Activated naive CD4-positive, alpha-beta T cell treated with anti-CD3 and anti-CD28 coated beads, Interleukin-2, amount 10 ng/mL, durations not matched to agents 7 days and 5 days (primary cell): Measurements from ENCODE around the gene TBC1D14.
A peak's percentile ranks its signal among the peaks of the same experiment; 100 is the strongest.
"Not testable (repeated sequence)": the region's sequence is repeated elsewhere in the genome, so short reads cannot be mapped to it uniquely, and the experiment has no call there.

Source experiments
- CTCF ChIA-PET: fragments of 350-600 bp; sonication (Branson Sonifier 250); formaldehyde crosslinking; loops from one replicate; lab custom pipeline; 2021; ENCODE audit warnings: antibody characterized with exemption; lab: Charles Lee
- DNase-seq: peaks from one replicate; pipeline ENCODE4 v3.0.0-alpha.2; 2020
- H3K27ac Mint-ChIP-seq: one replicate; pipeline ENCODE4 v1.8.0; 2021; ENCODE audit warnings: mild to moderate bottlenecking, moderate library complexity, mixed read lengths
- H3K27me3 Mint-ChIP-seq: one replicate; pipeline ENCODE4 v1.8.0; 2021; ENCODE audit warnings: mild to moderate bottlenecking, mixed read lengths
- H3K36me3 Mint-ChIP-seq: one replicate; pipeline ENCODE4 v1.8.0; 2021; ENCODE audit warnings: mixed read lengths
- H3K4me1 Mint-ChIP-seq: one replicate; pipeline ENCODE4 v1.8.0; 2021; ENCODE audit warnings: mixed read lengths
- H3K4me3 Mint-ChIP-seq: one replicate; pipeline ENCODE4 v1.8.0; 2021; ENCODE audit warnings: mild to moderate bottlenecking, moderate library complexity, mixed read lengths
- H3K9me3 Mint-ChIP-seq: one replicate; pipeline ENCODE4 v1.8.0; 2021; ENCODE audit warnings: mixed read lengths

The TBC1D14 gene

DNA sequence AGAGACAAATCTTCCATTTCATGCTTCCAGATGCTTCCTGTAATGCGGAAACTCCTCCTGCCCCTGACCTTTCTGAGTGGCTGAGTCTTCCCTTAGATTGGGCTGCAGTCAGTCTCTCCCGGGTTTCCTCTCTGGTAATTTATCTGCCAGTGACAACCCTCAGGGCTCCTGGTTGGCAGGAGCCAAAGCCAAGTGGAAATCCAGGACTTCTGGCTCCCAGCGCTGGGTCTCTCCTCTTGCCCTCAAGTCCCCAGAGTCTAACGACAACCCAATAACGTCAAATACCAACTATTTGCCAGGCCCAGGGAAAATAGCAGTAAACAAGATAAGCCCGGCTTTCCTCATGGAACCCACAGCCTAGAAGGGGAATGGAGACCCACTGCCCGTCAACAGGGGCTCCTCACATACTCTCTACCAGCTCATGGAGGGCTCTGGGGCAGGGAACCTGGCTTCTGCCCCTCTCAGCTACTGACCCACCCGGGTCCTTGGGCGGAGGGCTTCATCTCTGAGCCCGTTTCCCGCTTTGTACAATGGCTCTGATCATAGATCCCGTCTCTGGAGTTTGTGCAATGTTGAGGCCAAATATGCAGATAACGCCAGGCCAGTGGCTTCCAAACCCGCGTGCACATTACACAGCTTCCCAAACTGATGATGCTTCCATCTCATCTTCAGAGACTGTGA is 1.1 kb upstream of the TBC1D14 start:
- DNase-seq = no peak
- Mint-ChIP-seq H3K36me3 (peaks cover 4% of the 10 kb centered on the region), H3K4me1 (peaks cover 64% of the 10 kb centered on the region), H3K27me3 (peaks cover 31% of the 10 kb centered on the region), H3K27ac (peak overlapping the region; percentile 85), H3K9me3 (no peaks in the 10 kb centered on the region), H3K4me3 (peak overlapping the region; percentile 86)
- CTCF ChIA-PET = interaction anchor here (0.8 to 3.5 kb wide), 12 partner anchors 8 to 192 kb away, joined by 3 to 21 read pairs (median 3); partner anchors contain the start of gene BLOC1S4

DNA sequence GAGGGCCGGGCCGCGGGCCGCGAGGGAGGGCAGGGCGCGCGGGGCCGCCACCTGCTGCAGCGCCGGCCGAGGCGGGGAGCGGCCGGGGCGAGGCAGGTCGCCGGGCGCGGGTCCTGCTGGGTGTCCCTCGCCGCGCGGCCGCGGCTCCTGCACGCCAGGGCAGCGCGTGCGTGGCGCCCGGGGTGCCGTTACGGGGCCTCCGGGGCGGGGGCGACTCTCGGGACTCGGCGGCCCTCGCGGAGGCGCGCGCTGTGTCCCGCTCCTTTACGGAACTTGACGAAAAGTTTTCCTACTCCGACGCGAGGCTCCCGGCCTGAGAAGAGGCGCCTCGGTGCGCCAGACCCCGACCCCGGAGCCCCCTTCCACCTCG is 329 bp downstream of the TBC1D14 start:
- peaks cover 31% of the 10 kb centered on the region for H3K27me3 Mint-ChIP-seq
- peak overlapping the region; percentile 90 for H3K4me3 Mint-ChIP-seq
- peak overlapping the region; percentile 89 for H3K27ac Mint-ChIP-seq
- peak; percentile 56 for DNase-seq
- H3K9me3 Mint-ChIP-seq = no peaks in the 10 kb centered on the region
- CTCF ChIA-PET = interaction anchor here (1.3 to 3.3 kb wide), 2 partner anchors 10 to 17 kb away, joined by 9 to 16 read pairs; no protein-coding TSS in a partner anchor
- H3K36me3 Mint-ChIP-seq = peaks cover 4% of the 10 kb centered on the region
- H3K4me1 Mint-ChIP-seq = peaks cover 64% of the 10 kb centered on the region

DNA sequence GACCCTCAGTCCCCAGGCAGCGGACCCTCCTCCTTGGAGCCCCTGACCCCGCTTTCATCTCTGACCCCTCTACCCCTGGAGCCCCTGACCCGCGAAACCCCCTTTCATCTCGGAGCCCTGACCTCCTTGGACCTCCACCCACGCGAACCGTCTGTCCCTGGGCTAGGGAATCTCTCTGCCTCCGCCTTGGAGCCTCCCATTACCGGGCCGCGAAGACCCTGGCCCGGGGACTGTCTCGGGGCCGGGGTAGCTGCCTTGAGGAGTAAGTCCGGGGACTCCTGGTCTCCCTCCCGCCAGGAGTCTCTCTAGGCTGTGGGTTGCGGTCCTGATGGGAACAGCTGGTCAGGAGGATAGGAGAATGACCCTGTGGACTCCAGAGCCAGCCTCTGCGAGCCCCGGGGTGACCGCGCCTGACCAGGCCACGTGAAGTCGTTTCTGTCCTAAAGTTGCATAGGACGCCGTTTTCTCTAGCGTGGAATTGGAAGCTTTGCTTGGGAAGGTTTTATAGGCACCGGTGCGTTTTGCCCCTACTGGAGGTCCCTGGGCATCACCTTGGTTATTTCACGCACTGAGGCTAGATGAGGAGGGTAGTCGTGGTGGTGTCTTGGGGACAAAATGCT is 824 bp downstream of the TBC1D14 start:
- Mint-ChIP-seq H3K4me1 (peaks cover 64% of the 10 kb centered on the region), H3K4me3 (peak overlapping the region; percentile 90), H3K9me3 (no peaks in the 10 kb centered on the region), H3K27me3 (peaks cover 29% of the 10 kb centered on the region), H3K27ac (peak overlapping the region; percentile 89), H3K36me3 (peaks cover 4% of the 10 kb centered on the region)
- DNase-seq = no peak
- CTCF ChIA-PET = interaction anchor here (0.8 to 3.3 kb wide), 3 partner anchors 18 to 72 kb away, joined by 3 to 16 read pairs (median 4); no protein-coding TSS in a partner anchor

DNA sequence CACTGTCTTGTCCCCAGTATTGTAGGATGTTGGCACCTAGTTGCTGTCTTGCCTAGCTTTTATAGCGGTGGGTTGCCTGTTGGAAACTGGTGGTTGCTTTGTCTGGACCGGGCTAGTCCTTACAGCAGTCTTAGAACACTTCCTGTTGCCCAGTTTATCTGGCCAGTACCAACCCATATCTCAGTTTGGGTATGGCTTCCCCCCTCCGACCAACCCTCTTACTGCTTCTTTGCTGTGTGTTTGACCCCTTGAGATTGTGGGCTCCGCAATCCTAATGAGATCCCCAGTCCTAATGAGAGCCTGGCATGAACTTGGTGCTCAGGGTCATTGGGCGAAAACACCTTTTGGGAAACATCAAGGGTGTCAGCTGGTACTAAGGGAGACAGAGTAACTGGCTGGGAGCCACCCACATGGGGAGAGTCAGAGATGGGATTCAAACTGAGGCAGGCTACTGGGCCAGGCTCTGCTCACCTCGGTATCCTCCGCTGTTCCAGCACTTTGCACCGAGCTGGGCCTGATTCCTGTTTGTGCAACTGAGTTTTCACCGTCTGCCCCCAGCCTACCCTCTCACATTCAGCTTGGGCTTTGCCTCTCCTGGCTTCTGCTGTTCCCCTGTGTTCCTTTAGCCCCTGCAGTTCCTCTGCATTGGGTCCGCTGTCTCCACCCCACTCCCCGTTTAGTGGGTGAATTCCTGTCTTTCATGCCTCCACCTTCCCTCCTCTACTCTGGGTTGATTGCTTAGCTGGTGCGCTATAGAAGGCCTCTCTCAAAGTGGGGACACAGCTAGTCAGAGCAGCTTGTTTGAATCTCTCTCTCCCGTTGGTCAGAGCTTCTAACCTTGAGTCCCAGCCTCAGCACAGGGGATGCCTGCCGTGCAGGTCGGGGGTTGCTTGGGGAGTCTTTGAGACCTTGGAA is 1.6 kb downstream of the TBC1D14 start:
- peaks cover 4% of the 10 kb centered on the region for H3K36me3 Mint-ChIP-seq
- CTCF ChIA-PET = interaction anchor here (0.7 to 3.3 kb wide), 7 partner anchors 12 to 75 kb away, joined by 3 to 16 read pairs (median 4); no protein-coding TSS in a partner anchor
- peaks cover 66% of the 10 kb centered on the region for H3K4me1 Mint-ChIP-seq
- H3K9me3 Mint-ChIP-seq = no peaks in the 10 kb centered on the region
- peaks cover 22% of the 10 kb centered on the region for H3K27me3 Mint-ChIP-seq
- H3K4me3 Mint-ChIP-seq = peak overlapping the region; percentile 90
- DNase-seq = no peak
- H3K27ac Mint-ChIP-seq = peak overlapping the region; percentile 89

DNA sequence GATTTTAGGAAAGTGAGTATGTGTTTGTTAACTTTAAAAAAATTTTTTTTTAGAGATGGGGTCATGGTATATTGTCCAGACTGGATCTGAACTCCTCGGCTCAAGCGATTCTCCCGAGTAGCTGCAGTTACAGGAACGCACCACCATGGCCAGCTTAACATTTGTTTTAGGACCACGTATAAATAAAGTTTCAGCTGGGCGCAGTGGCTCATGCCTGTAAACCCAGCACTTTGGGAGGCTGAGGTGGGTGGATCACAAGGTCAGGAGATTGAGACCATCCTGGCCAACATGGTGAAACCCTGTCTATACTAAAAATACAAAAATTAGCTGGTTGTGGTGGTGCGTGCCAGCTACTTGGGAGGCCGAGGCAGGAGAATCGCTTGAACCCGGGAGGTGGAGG is 2.3 kb downstream of the TBC1D14 start:
- DNase-seq, H3K36me3 Mint-ChIP-seq, H3K9me3 Mint-ChIP-seq, H3K4me3 Mint-ChIP-seq: not testable (repeated sequence)
- H3K27ac Mint-ChIP-seq = peak overlapping the region; percentile 60
- peaks cover 73% of the 10 kb centered on the region for H3K4me1 Mint-ChIP-seq
- H3K27me3 Mint-ChIP-seq = peaks cover 15% of the 10 kb centered on the region
- CTCF ChIA-PET = interaction anchor here (0.7 to 3.3 kb wide), 8 partner anchors 11 to 75 kb away, joined by 3 to 16 read pairs (median 4); no protein-coding TSS in a partner anchor

DNA sequence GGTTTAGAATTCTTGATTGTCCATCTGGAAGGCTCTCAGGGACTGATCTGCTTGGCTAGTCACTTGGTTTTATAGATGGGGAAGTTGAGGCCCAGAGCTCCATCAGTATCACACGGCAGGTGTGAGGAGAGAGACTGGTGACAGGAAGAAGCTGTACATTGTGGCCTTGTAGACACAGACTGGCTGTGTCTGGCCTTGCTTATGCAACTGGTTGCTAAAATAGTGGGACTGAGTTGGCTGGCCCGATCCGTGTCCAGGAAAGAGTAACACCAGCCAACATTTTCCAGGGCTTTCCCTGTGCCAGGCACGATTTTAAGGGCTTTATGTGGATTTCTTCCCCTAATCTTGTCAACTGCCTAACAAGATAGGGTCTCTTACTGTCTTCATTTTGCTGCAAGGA is 2.8 kb downstream of the TBC1D14 start:
- H3K9me3 Mint-ChIP-seq = no peaks in the 10 kb centered on the region
- H3K4me3 Mint-ChIP-seq = peak overlapping the region; percentile 47
- H3K4me1 Mint-ChIP-seq = peaks cover 74% of the 10 kb centered on the region
- H3K27ac Mint-ChIP-seq = no peak overlapping the region
- CTCF ChIA-PET = interaction anchor here (0.9 to 3.3 kb wide), 6 partner anchors 13 to 74 kb away, joined by 3 to 16 read pairs (median 4); no protein-coding TSS in a partner anchor
- H3K36me3 Mint-ChIP-seq = peaks cover 7% of the 10 kb centered on the region
- no peak for DNase-seq
- H3K27me3 Mint-ChIP-seq = peaks cover 10% of the 10 kb centered on the region

DNA sequence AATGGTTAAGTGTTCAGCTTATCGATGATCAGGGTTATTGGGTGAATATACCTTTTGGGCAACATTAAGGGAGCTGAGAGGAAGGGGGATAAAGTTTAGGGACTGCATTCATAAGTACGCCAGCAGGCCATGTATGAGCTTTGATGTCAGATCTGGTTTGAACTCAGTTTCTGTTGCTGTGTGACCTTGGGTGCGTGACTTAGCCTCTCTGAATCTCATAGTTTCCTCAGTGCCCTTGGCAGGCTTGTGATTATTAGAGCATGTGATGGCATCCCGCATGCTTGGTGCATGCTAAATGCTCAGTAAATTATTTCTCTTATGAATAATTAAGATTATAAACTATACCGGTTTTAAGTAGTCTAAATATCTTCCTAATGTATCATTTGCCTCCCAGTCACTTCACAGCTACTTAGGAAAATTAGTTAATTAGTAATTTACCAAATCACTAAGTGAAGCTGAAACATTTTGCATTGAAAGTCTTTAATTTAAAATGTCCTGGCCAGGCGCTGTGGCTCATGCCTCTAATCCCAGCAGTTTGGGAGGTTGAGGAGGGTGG is 3.8 kb downstream of the TBC1D14 start:
- Mint-ChIP-seq H3K9me3 (no peaks in the 10 kb centered on the region), H3K27me3 (peaks cover 5% of the 10 kb centered on the region), H3K27ac (no peak overlapping the region), H3K4me3 (no peak overlapping the region), H3K36me3 (peaks cover 8% of the 10 kb centered on the region), H3K4me1 (peaks cover 74% of the 10 kb centered on the region)
- CTCF ChIA-PET = interaction anchor here (1.0 to 3.3 kb wide), 3 partner anchors 13 to 21 kb away, joined by 3 to 16 read pairs (median 7); no protein-coding TSS in a partner anchor
- no peak for DNase-seq

DNA sequence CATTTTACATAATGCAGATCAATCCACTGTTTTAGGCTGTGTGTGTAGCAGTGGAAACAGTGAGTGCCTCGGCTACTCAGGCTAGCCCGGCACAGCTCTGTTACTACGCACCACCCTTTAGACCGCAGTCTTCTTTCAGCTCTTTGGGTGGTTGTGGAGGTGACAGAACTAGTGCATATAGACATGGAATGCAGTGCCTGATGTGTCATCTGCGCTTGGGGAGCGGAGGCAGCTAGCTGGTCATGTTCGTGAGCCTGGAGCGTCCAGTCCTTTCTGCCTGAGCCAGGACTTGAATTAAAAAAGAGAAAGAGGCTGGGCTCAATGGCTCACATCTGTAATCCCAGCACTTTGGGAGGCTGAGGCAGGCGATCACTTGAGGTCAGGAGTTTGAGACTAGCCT is 4.8 kb downstream of the TBC1D14 start:
- CTCF ChIA-PET = interaction anchor here (1.0 kb wide), 1 partner anchor 22 kb away, joined by 3 read pairs; no protein-coding TSS in a partner anchor
- H3K4me1 Mint-ChIP-seq = peaks cover 74% of the 10 kb centered on the region
- H3K9me3 Mint-ChIP-seq = no peaks in the 10 kb centered on the region
- H3K36me3 Mint-ChIP-seq = peaks cover 8% of the 10 kb centered on the region
- H3K4me3 Mint-ChIP-seq = no peak overlapping the region
- peak overlapping the region; percentile 70 for H3K27ac Mint-ChIP-seq
- H3K27me3 Mint-ChIP-seq = peaks cover 5% of the 10 kb centered on the region
- DNase-seq = no peak

DNA sequence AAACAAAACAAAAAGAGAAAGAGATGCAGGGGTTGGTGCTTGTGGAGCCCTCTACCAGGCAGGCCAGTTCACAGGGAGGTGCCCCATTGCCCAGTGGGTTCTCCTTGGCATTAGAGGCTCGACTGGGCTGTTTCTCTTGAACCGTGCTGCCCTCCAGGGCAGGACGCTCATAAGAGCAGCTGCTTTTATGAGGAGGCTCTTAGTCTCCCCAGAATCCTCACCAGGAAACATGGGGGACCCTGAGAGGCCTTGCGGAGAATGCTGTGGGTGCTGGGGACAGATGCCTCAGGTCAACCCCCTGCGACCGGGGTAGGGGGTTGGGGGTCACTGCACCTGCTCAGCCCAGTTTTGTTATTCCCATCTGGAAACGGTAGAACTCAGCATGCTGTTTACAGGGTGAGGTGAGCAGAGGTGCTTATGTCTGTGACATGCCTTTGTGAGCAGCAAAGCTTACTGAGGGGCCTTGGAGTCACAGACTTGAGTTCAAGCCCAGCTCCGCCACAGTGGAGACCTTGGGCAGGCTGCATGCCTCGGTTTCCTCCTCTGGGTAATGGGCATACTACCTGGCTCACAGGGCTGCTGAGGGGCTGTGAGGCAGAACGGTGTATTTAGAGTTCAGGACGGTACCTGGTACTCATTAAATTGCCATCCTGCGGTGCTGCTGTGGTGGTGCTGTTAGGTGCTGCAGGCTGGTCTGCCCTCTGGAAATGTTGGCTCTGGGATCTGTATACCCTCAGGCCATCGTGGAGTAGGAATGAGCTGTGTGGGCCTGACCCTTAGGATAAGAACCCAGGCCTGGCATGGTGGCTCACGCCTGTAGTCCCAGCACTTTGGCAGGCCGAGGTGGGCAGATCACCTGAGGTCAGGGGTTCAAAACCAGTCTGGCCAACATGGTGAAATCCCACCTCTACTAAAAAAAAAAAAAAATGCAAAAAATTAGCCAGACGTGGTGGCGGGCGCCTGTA is 5.7 kb downstream of the TBC1D14 start:
- Mint-ChIP-seq H3K4me1 (peaks cover 78% of the 10 kb centered on the region), H3K4me3 (no peak overlapping the region), H3K36me3 (peaks cover 8% of the 10 kb centered on the region), H3K27me3 (peaks cover 3% of the 10 kb centered on the region), H3K9me3 (no peaks in the 10 kb centered on the region), H3K27ac (no peak overlapping the region)
- no peak for DNase-seq
- CTCF ChIA-PET = interaction anchor here (1.4 to 2.8 kb wide), 2 partner anchors 9 to 23 kb away, joined by 3 to 7 read pairs; no protein-coding TSS in a partner anchor

DNA sequence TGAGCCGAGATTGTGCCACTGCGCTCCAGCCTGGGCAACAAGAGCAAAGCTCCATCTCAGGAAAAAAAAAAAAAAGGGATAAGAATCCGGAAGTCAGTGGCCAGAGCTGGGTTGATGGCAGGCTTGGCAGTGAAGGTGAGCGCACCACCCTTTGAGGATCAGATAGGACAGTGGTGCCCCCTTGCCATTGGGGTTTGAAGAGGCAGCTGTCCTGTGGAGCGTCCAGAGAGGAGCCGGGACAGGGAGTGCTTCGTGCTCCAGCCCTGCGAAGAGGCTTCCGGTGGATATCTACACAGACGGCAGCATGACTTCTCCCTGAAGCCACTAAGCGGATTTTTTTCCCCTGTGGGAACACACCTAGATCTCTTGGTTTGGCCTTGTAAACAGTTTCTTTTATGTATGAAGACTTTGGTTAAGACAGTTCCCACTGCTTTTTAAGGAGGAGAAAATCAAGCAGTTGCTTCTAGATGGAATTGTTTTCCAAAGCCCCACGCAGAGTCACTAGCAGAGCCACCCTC is 6.5 kb downstream of the TBC1D14 start:
- Mint-ChIP-seq H3K27ac (peak overlapping the region; percentile 90), H3K9me3 (no peaks in the 10 kb centered on the region), H3K27me3 (no peaks in the 10 kb centered on the region), H3K4me1 (peaks cover 77% of the 10 kb centered on the region), H3K4me3 (peak overlapping the region; percentile 44), H3K36me3 (peaks cover 8% of the 10 kb centered on the region)
- DNase-seq = no peak
- CTCF ChIA-PET = interaction anchor here (1.4 to 2.8 kb wide), 4 partner anchors 10 to 154 kb away, joined by 3 to 9 read pairs (median 5); no protein-coding TSS in a partner anchor

DNA sequence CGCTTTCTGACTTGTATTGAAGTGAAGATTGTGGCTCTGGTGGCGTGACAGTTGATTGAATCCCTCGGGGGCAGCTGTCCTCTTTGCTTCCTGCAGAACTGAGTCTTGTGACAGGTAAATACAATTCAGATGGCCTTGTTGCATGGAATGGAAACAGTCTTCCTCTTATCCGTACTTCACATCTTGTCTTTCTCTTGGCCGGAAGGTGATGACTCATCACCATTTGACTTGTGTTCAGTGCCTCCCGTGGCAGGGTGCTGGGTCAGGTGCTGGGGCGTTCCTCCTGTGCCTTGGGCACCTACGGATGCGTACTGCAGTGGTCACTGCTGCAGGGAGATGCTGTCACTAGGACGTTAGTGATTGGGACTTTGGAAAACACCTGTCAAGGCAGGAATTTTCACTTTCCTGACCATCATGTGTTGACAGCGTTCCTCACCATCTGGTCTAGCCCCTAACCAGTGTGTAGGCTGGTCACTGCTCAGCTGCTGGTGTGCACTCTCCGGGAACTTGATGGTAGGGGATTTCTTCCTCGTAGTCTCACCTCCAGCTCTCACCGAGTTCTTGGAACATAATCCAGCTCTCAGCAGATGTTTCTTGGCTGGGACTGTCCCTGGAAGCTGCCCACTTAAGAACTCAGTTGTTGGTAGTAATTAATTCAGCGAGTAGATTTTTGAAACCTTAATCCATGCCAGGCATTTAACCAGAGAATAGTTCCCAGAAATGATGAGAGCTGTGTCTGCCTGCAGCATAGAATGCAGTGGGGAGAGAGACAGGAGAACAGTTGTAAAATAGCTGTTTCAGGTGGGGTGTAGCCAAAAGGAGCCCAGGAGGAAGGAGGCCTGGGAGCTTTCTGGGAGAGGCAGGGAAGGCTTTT is 7.2 kb downstream of the TBC1D14 start:
- Mint-ChIP-seq H3K9me3 (no peaks in the 10 kb centered on the region), H3K4me1 (peaks cover 71% of the 10 kb centered on the region), H3K27me3 (no peaks in the 10 kb centered on the region), H3K27ac (peak overlapping the region; percentile 90), H3K36me3 (peaks cover 6% of the 10 kb centered on the region), H3K4me3 (peak overlapping the region; percentile 44)
- DNase-seq = peak; percentile 71
- CTCF ChIA-PET = interaction anchor here (1.2 to 2.8 kb wide), 7 partner anchors 9 to 153 kb away, joined by 3 to 15 read pairs (median 5); no protein-coding TSS in a partner anchor
